ENCODE data around the gene STK40. TPM values are rescaled to one million over a fixed set of nuclear protein-coding genes. Genes with fewer than 3 reads are reported as not detected.

Gene STK40
- total RNA-seq, 1 experiment from 2014 or later = 14.6 TPM

GRCh38 chr1:36339215-36339614 lies 46.5 kb downstream of the STK40 start:
- DNase-seq (ENCODE audit: low read depth, low spot score) = no peak
- in situ Hi-C loops (cut with HindIII; ENCODE audit: low pct_unique_long_range_greater_than_20kb, low sequenced_read_pairs) = no loop called here

GRCh38 chr1:36337830-36338229 lies 47.9 kb downstream of the STK40 start:
- no peak for DNase-seq (ENCODE audit: low read depth, low spot score)
- in situ Hi-C loops (cut with HindIII; ENCODE audit: low pct_unique_long_range_greater_than_20kb, low sequenced_read_pairs) = no loop called here

GRCh38 chr1:36330940-36331339 lies 54.8 kb downstream of the STK40 start:
- in situ Hi-C loops (cut with HindIII; ENCODE audit: low pct_unique_long_range_greater_than_20kb, low sequenced_read_pairs) = no loop called here
- DNase-seq (ENCODE audit: low read depth, low spot score) = no peak

- in situ Hi-C loops (cut with HindIII; ENCODE audit: low pct_unique_long_range_greater_than_20kb, low sequenced_read_pairs) = no loop called here
Observed at GRCh38 chr1:36329817-36330216, 55.9 kb downstream of the STK40 start.

DNA sequence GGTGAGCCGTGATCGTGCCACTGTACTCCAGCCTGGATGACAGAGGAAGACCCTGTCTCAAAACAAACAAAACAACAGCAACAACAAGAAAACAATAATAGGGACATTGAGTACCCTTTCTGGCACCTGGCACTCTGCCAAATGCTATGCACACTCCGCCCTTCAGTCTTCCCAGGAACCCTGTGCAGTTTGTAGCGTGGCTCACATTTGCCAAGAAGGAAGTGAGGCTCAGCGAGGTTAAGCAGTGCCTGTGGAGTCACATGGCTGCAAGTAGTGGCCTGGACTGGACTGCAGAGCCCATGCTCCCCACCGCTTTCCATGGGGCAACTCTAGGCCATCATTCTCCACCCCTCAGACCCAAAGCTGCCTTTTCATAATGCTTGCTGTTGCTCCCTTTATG lies 57.0 kb downstream of the STK40 start:
- no peak for DNase-seq (ENCODE audit: low read depth, low spot score)
- in situ Hi-C loops (cut with HindIII; ENCODE audit: low pct_unique_long_range_greater_than_20kb, low sequenced_read_pairs) = no loop called here

More at GRCh38 chr1:36329817-36330216, 55.9 kb downstream of the STK40 start:
- DNase-seq (ENCODE audit: low read depth, low spot score) = no peak

DNA sequence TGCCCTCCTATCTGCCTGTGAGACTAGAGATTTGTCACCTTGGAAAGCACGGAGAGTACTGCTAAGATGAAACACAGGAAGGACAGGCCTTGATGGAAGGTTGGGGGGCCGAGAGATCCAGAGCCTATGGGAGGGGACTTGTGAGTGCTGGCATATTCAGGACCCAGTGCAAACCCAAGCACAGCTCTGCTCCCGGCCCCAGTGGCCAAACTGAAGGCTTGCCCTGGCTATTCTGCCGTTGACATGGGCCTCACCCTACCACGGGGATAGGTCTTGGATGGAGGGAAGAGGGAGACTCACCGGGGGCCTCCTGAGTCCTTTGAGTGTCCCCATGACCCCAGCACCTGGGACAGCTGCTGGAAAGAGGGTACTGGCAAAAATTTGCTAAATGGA lies 57.6 kb downstream of the STK40 start:
- in situ Hi-C loops (cut with HindIII; ENCODE audit: low pct_unique_long_range_greater_than_20kb, low sequenced_read_pairs) = no loop called here
- no peak for DNase-seq (ENCODE audit: low read depth, low spot score)

- in situ Hi-C loops (cut with HindIII; ENCODE audit: low pct_unique_long_range_greater_than_20kb, low sequenced_read_pairs) = no loop called here
- no peak for DNase-seq (ENCODE audit: low read depth, low spot score)
Observed at GRCh38 chr1:36327421-36328087, 58.2 kb downstream of the STK40 start.

DNA sequence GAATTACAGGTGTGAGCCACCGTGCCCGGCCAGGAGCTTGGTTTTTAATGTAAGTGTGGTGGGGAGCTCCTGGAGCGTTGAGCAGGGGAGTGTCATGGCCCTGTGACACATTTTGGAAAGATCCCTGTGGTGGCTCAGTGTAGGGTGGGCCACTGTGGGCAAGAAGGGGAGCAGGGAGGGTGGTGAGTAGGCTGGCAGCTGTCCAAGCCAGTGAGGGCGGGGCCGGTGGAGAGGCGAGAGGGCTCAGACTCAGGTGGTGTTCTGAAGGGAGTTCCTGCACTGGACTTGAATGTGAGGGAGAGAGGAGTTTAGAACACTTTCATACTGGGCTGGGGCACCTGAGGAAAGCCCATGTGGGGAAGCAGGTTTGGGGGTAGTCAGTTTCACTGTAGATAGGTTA lies 59.2 kb downstream of the STK40 start:
- no peak for DNase-seq (ENCODE audit: low read depth, low spot score)
- in situ Hi-C loops (cut with HindIII; ENCODE audit: low pct_unique_long_range_greater_than_20kb, low sequenced_read_pairs) = no loop called here

GRCh38 chr1:36324353-36324703 lies 61.4 kb downstream of the STK40 start:
- no peak for DNase-seq (ENCODE audit: low read depth, low spot score)
- in situ Hi-C loops (cut with HindIII; ENCODE audit: low pct_unique_long_range_greater_than_20kb, low sequenced_read_pairs) = no loop called here

DNA sequence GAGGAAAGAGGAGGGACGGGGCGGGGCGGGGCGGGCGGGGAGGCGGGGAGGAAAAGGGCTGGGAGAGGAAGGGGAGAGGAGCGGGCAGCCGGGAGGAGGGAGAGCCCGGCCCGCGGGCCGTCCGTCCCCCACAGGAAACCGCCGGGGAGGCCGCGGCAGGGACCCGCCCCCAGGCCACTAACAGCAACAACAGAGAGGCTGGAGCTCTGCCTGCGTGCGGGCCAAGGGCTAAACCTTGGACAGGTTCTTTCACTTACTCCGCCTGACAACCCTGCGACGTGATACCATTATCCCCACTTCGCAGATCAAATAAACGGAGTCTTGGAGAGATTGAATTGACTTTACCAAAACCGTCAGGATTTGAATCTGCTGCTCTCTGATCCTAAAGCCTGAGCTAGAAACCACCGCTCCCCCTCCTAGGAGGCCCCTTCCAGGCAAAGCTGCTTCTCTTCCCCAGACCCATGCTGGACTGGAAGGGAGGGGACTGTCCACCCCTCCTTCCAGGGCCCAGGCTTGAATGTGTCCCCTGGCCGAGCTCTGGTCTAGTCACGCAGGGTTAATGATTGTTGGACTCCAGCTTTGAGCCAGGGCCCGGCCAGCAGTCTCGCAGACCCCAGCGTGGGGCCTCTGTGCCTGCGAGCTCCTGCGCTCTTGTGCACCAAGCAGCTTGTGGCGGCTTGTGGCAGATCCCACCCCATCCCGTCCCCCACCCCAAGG lies 61.9 kb downstream of the STK40 start, which contains the start of gene EVA1B:
Gene EVA1B (minus strand): TSS at position 10 of the 717 bp plus-strand sequence. CDS start 608 bp downstream, outside the sequence.
- peak; percentile 30 for DNase-seq (ENCODE audit: low read depth, low spot score)
- in situ Hi-C loops (cut with HindIII; ENCODE audit: low pct_unique_long_range_greater_than_20kb, low sequenced_read_pairs) = no loop called here

- in situ Hi-C loops (cut with HindIII; ENCODE audit: low pct_unique_long_range_greater_than_20kb, low sequenced_read_pairs) = no loop called here
- DNase-seq (ENCODE audit: low read depth, low spot score) = no peak
Observed at GRCh38 chr1:36322786-36323635, 62.7 kb downstream of the STK40 start.

DNA sequence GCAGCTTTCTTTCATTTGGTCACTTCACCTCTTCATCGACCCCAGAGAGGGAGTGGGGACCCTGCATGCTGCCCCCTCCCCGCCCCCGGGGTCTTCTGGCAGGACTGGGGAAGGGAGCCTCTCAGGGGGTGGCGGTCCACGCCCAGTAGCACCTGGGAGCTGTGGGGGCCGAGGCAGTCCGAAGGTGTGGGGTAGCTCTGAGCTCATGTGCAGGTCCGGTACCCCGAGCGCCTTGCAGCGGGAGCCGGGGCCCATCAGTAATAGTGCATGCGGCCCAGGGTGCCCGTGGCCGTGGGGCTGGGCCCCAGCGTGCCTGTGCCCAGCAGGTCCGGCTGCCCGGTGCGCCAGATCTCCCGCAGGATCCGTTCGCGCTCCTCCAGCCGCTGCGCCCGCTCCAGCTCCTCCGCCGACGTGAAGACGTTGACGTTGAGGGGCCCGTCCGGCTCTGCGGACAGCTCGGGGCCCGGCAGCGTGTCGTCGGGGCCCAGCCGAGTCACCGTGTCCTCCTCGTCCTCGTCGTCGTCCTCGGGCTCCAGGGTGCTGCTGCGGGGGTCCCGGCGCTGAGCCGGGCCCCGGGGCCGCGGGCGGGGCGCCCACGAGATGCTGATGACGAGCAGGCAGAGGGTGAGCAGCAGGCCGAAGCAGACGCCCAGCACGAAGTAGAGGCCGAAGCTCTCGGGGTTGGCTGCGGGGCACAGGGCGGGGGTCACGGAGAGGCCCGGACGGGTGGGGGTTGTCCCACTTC lies 63.5 kb downstream of the STK40 start:
- in situ Hi-C loops (cut with HindIII; ENCODE audit: low pct_unique_long_range_greater_than_20kb, low sequenced_read_pairs) = no loop called here
- DNase-seq (ENCODE audit: low read depth, low spot score) = no peak

DNA sequence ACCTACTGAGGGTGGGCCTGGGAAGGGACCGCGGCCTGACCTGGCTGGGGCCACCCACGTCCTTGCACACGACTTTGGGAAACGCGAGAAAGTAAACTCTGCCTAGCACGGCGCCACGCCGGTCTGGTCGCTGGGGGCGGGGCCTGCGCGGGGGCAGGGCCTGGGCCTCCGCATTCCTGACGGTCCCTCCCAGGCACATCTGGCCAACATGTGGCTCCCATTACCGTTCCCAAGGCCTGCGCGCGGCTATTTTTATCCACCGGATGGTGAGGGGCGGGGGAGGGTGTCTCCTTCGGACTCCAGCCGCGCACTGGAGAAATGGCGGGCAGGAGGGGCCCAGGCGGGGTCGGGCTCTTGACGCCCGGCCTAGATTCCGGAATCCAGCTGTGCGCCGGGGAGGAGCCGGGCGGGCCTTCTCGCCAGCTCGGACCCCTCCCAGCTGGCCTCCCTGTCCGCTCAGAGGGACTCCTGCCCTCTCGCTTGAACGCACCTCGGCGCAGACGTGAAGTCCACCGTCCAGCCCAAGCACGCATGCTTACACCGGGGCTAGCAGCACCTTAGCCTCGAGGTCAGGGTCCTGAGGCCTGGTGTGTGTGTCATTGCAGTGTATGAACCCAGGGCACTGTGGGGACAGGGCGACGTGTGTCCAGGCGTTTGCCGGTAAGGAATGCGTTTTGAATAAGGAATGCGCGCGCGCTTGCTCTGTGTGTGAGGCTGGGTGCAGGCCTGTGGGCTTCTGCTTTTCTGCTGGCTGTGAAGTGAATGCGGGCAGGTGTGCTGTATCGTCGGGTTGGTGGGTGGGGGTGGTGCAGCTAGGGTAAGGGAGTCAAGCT lies 64.4 kb downstream of the STK40 start:
- in situ Hi-C loops (cut with HindIII; ENCODE audit: low pct_unique_long_range_greater_than_20kb, low sequenced_read_pairs) = no loop called here
- no peak for DNase-seq (ENCODE audit: low read depth, low spot score)

GRCh38 chr1:36320767-36321118 lies 65.0 kb downstream of the STK40 start:
- no peak for DNase-seq (ENCODE audit: low read depth, low spot score)
- in situ Hi-C loops (cut with HindIII; ENCODE audit: low pct_unique_long_range_greater_than_20kb, low sequenced_read_pairs) = no loop called here

DNA sequence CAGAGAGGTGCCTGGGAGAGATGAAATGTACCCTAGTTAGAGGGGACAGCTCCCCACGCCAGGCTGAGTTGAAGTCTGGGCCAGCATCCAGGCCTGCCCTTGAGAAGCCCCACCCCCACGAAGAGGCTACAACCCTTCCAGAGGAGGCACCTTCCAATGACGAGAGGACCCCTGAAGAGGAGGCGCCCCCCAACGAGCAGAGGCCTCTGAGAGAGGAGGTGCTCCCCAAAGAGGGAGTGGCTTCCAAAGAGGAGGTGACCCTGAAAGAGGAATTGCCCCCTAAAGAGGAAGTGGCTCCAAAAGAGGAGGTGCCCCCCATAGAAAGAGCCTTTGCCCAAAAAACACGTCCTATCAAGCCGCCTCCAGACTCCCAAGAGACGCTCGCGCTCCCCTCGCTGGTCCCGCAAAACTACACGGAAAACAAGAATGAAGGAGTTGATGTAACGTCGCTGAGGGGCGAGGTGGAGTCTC lies 65.4 kb downstream of the STK40 start:
- in situ Hi-C loops (cut with HindIII; ENCODE audit: low pct_unique_long_range_greater_than_20kb, low sequenced_read_pairs) = no loop called here
- DNase-seq (ENCODE audit: low read depth, low spot score) = no peak

DNA sequence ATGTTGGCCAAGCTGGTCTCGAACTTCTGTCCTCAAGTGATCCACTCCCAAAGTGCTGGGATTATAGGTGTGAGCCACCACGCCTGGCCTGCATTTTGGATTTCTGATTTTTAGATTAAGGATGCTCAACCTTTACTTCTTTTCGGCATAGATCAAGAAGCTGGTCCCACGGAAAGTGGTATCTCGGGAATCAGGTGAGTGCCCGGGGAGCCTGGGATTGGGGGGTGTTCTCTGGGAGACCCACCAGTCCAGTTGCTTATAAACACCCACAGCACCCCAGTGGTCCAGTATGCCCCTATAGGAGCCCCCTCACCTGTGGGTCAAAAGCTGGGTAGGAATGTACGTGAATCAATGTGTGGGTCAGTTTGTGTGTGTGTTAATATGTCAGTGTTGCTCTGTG lies 76.3 kb downstream of the STK40 start:
- no peak for DNase-seq (ENCODE audit: low read depth, low spot score)
- in situ Hi-C loops (cut with HindIII; ENCODE audit: low pct_unique_long_range_greater_than_20kb, low sequenced_read_pairs) = no loop called here

All from SK-MEL-5 (cell line).